Measurements from ENCODE around the gene LY6G5C. TPM values are rescaled to one million over a fixed set of nuclear protein-coding genes. Genes with fewer than 3 reads are reported as not detected.

LY6G5C gene
- total RNA-seq, 1 experiment from 2014 or later = 3.6 TPM

GRCh38 chr6:31691564-31692108, 10.8 kb upstream of the LY6G5C start:
- no peak for DNase-seq (ENCODE audit: low read depth)

- no peak for DNase-seq (ENCODE audit: low read depth)
These were observed 10.2 kb upstream of the LY6G5C start for GRCh38 chr6:31691078-31691463.

- no peak for DNase-seq (ENCODE audit: low read depth)
These were observed 9.6 kb upstream of the LY6G5C start for GRCh38 chr6:31690231-31691077.

- DNase-seq (ENCODE audit: low read depth) = no peak
These were observed 8.6 kb upstream of the LY6G5C start for GRCh38 chr6:31689249-31690110.

- DNase-seq (ENCODE audit: low read depth) = no peak
These were observed 7.2 kb upstream of the LY6G5C start for GRCh38 chr6:31687860-31688693.

GRCh38 chr6:31687321-31687720, 6.5 kb upstream of the LY6G5C start:
- no peak for DNase-seq (ENCODE audit: low read depth)

GRCh38 chr6:31686483-31686882, 5.6 kb upstream of the LY6G5C start:
- no peak for DNase-seq (ENCODE audit: low read depth)

- DNase-seq (ENCODE audit: low read depth) = no peak
These were observed 2.7 kb upstream of the LY6G5C start for GRCh38 chr6:31683591-31683990.

- no peak for DNase-seq (ENCODE audit: low read depth)
These were observed 336 bp upstream of the LY6G5C start for GRCh38 chr6:31681135-31681671.

- no peak for DNase-seq (ENCODE audit: low read depth)
These were observed 2.9 kb downstream of the LY6G5C start for GRCh38 chr6:31677955-31678354.

GRCh38 chr6:31676904-31677303, 4.0 kb downstream of the LY6G5C start:
- no peak for DNase-seq (ENCODE audit: low read depth)

GRCh38 chr6:31676322-31676903, 4.5 kb downstream of the LY6G5C start:
- DNase-seq (ENCODE audit: low read depth) = no peak

- DNase-seq (ENCODE audit: low read depth) = no peak
These were observed 11.2 kb downstream of the LY6G5C start, which contains the start of gene LY6G5B for GRCh38 chr6:31669676-31670075. LY6G5B (plus strand) TSS chr6:31669976; CDS start chr6:31670951, 975 bp downstream.

- DNase-seq (ENCODE audit: low read depth) = no peak
These were observed 14.4 kb downstream of the LY6G5C start for GRCh38 chr6:31666337-31666965.

GRCh38 chr6:31665501-31666336, 15.1 kb downstream of the LY6G5C start, which contains the start of gene CSNK2B:
CSNK2B (plus strand) TSS chr6:31666080; CDS start chr6:31666832, 752 bp downstream.
- peak; percentile 98 for DNase-seq (ENCODE audit: low read depth)

- DNase-seq (ENCODE audit: low read depth) = peak; percentile 92
These were observed 15.9 kb downstream of the LY6G5C start, which contains the start of gene GPANK1 for GRCh38 chr6:31664790-31665500. GPANK1 (minus strand) TSS chr6:31664997; CDS start chr6:31664478, 519 bp downstream.

GRCh38 chr6:31663961-31664789, 16.7 kb downstream of the LY6G5C start:
- DNase-seq (ENCODE audit: low read depth) = peak; percentile 89

Data from HT1080 (cell line).